HepG2 (cell line): ENCODE results near the gene EIF4EBP3. TPM values are rescaled to one million over a fixed set of nuclear protein-coding genes. Genes with fewer than 3 reads are reported as not detected.

Source experiments
- ASH2L ChIP-seq: fragments of 300-600, 200-600 bp; sonication (generic); IDR thresholded peaks from 2 replicates; pipeline ENCODE4 v1.7.0; 2017; ENCODE audit warnings: low read depth, mild to moderate bottlenecking, moderate library complexity, mixed read lengths, low read length; ENCODE audit not compliant: insufficient read length
- ATF2 ChIP-seq: sonication (generic); formaldehyde crosslinking; IDR thresholded peaks from 2 replicates; pipeline ENCODE4 v1.4.0; 2020; ENCODE audit warnings: missing genetic modification reagents
- CTCF ChIP-seq: sonication (generic); formaldehyde crosslinking; IDR thresholded peaks from 2 replicates; pipeline ENCODE4 v1.5.0; 2020; ENCODE audit warnings: mild to moderate bottlenecking, missing genetic modification reagents, moderate library complexity
- GPBP1L1 ChIP-seq: sonication (generic); formaldehyde crosslinking; IDR thresholded peaks from 2 replicates; pipeline ENCODE4 v1.5.0; 2020; ENCODE audit warnings: mild to moderate bottlenecking, missing genetic modification reagents
- ISL2 ChIP-seq: sonication (generic); formaldehyde crosslinking; IDR thresholded peaks from 2 replicates; pipeline ENCODE4 v1.5.0; 2020; ENCODE audit warnings: missing genetic modification reagents
- JUNB ChIP-seq: sonication (generic); formaldehyde crosslinking; IDR thresholded peaks from 2 replicates; pipeline ENCODE4 v1.8.0; 2022; ENCODE audit warnings: missing genetic modification reagents, mild to moderate bottlenecking, borderline replicate concordance
- ONECUT2 ChIP-seq: sonication (generic); formaldehyde crosslinking; IDR thresholded peaks from 2 replicates; pipeline ENCODE4 v1.4.0; 2020; ENCODE audit warnings: missing genetic modification reagents
- PAF1 ChIP-seq: IDR thresholded peaks from 2 replicates; pipeline ENCODE4 v1.6.1; 2016; ENCODE audit warnings: missing genetic modification reagents, missing compliant biosample characterization
- PHF5A ChIP-seq: IDR thresholded peaks from one replicate; pipeline ENCODE4 v1.6.1; 2018; ENCODE audit warnings: low read depth, missing genetic modification reagents; ENCODE audit not compliant: unreplicated experiment
- ZBTB20 ChIP-seq: sonication (generic); formaldehyde crosslinking; IDR thresholded peaks from 2 replicates; pipeline ENCODE4 v1.8.1; 2023; ENCODE audit warnings: missing genetic modification reagents, low read depth, mild to moderate bottlenecking, borderline replicate concordance
- ZHX2 ChIP-seq, 2 experiments: sonication (generic) in 1 of 2; formaldehyde crosslinking in 1 of 2; IDR thresholded peaks; 2 replicates each; pipeline versions ENCODE4 v1.6.1 to v1.9.0; 2014 to 2022; ENCODE audit warnings: antibody characterized with exemption in 1 of 2, borderline replicate concordance in 1 of 2, inconsistent platforms in 1 of 2, low read depth in 1 of 2, missing genetic modification reagents in 1 of 2
- ZNF232 ChIP-seq: sonication (generic); formaldehyde crosslinking; IDR thresholded peaks from 2 replicates; pipeline ENCODE4 v1.4.0; 2020; ENCODE audit warnings: missing genetic modification reagents, borderline replicate concordance
- ZNF329 ChIP-seq: sonication (generic); formaldehyde crosslinking; IDR thresholded peaks from 2 replicates; pipeline ENCODE4 v1.9.0; 2021; ENCODE audit warnings: low read depth, mild to moderate bottlenecking, missing genetic modification reagents
- ZNF567 ChIP-seq: sonication (generic); formaldehyde crosslinking; IDR thresholded peaks from 2 replicates; pipeline ENCODE4 v1.8.1; 2023; ENCODE audit warnings: mild to moderate bottlenecking, missing genetic modification reagents, borderline replicate concordance
- ZNF570 ChIP-seq: sonication (generic); formaldehyde crosslinking; IDR thresholded peaks from 2 replicates; pipeline ENCODE4 v1.4.0; 2020; ENCODE audit warnings: mild to moderate bottlenecking, missing genetic modification reagents, borderline replicate concordance
- ZNF572 ChIP-seq: sonication (generic); formaldehyde crosslinking; IDR thresholded peaks from 2 replicates; pipeline ENCODE4 v1.5.1; 2020; ENCODE audit warnings: mild to moderate bottlenecking, missing genetic modification reagents
- ZNF619 ChIP-seq: sonication (generic); formaldehyde crosslinking; IDR thresholded peaks from 2 replicates; pipeline ENCODE4 v1.4.0; 2020; ENCODE audit warnings: mild to moderate bottlenecking, missing genetic modification reagents
- ZNF709 ChIP-seq: sonication (generic); formaldehyde crosslinking; IDR thresholded peaks from 2 replicates; pipeline ENCODE4 v1.5.0; 2020; ENCODE audit warnings: mild to moderate bottlenecking, missing genetic modification reagents
- polyA plus RNA-seq, 8 experiments: library from polyadenylated mRNA; depleted of rRNA in 3 of 8; stranded (reverse) in 7 of 8; unstranded in 1 of 8; fragments of >200 nt; fragmentation: Illumina TruSeq in 4 of 8; extraction: Trizol in 4 of 8; gene quantifications; 2 replicates each; pipeline versions ENCODE4 v1.2.1 to v1.2.3, GENCODE V29; 2011 to 2016; ENCODE audit warnings: low read depth in 4 of 8, missing spikeins in 1 of 8, mixed read lengths in 1 of 8; ENCODE audit not compliant: insufficient read depth in 1 of 8
- total RNA-seq, 5 experiments: library from RNA; depleted of rRNA; stranded (reverse); fragments of >200 nt; fragmentation: Illumina TruSeq; extraction: Trizol; gene quantifications; 2 replicates each; pipeline ENCODE4 v1.2.3, GENCODE V29; 2016; ENCODE audit warnings: low read depth in 1 of 5

The EIF4EBP3 gene
- total and polyA plus RNA-seq, 2 of the 13 experiments (the other 11 are each of a cell fraction or from before 2014, with no cell fraction given), result 0.61 to 1.7 TPM

GRCh38 chr5:140557136-140557805 is 9.8 kb downstream of the EIF4EBP3 start, which contains the start of gene SRA1 (continued):
- TF ChIP-seq ZNF329 (0 out of 2 replicates have a peak, but pooled peaks have one; percentile 22), PAF1 (CRISPR knock-in tag) (no peak), ZNF619 (CRISPR knock-in tag) (0 out of 2 replicates have a peak, but pooled peaks have one; percentile 11), JUNB (CRISPR knock-in tag) (no peak), ATF2 (CRISPR knock-in tag) (peak; percentile 68; the same call in 1 of the 2 replicates), ZBTB20 (CRISPR knock-in tag) (no peak), ONECUT2 (CRISPR knock-in tag) (no peak), CTCF (CRISPR knock-in tag) (peak; percentile 33), ISL2 (CRISPR knock-in tag) (peak; percentile 58), ASH2L (peak; percentile 64), GPBP1L1 (no peak), ZNF232 (CRISPR knock-in tag) (no peak), ZHX2 (IDR thresholded peaks at IDR 0.05; ENCODE audit: low read depth) (peak; percentile 73; the same call in 1 of the 2 replicates), ZHX2 (CRISPR knock-in tag; IDR thresholded peaks at IDR 0.05; ENCODE audit: borderline replicate concordance) (no peak), ZNF709 (CRISPR knock-in tag) (peak; percentile 51; the same call in 1 of the 2 replicates), PHF5A (CRISPR knock-in tag) (peak; percentile 50), ZNF570 (no peak), ZNF567 (CRISPR knock-in tag) (0 out of 2 replicates have a peak, but pooled peaks have one; percentile 59), ZNF572 (CRISPR knock-in tag) (0 out of 2 replicates have a peak, but pooled peaks have one; percentile 21)
